ENCODE results near the gene ZNF438.

ZNF438 gene

GRCh38 chr10:30830315-30831230 is 201.1 kb downstream of the ZNF438 start:
- DNase-seq (ENCODE audit: low read depth) = no peak
- TF ChIP-seq POLR2A (IDR thresholded peaks at IDR 0.05; ENCODE audit: extremely low read depth, insufficient read length) (no peak), MYC (IDR thresholded peaks at IDR 0.05; ENCODE audit: low read depth, low read length) (no peak), MAX (IDR thresholded peaks at IDR 0.05; ENCODE audit: low read depth, low read length) (no peak), CTCF (IDR thresholded peaks at IDR 0.05; ENCODE audit: low read depth, low read length) (no peak)
- H3K4me3 ChIP-seq (ENCODE audit: low read depth, low read length) = no peak overlapping the region

- no peak overlapping the region for H3K4me3 ChIP-seq (ENCODE audit: low read depth, low read length)
- TF ChIP-seq CTCF (IDR thresholded peaks at IDR 0.05; ENCODE audit: low read depth, low read length) (no peak), MYC (IDR thresholded peaks at IDR 0.05; ENCODE audit: low read depth, low read length) (no peak), POLR2A (IDR thresholded peaks at IDR 0.05; ENCODE audit: extremely low read depth, insufficient read length) (no peak), MAX (IDR thresholded peaks at IDR 0.05; ENCODE audit: low read depth, low read length) (no peak)
- no peak for DNase-seq (ENCODE audit: low read depth)
Measured at GRCh38 chr10:30829901-30830300, 201.8 kb downstream of the ZNF438 start.

- TF ChIP-seq MYC (IDR thresholded peaks at IDR 0.05; ENCODE audit: low read depth, low read length) (no peak), MAX (IDR thresholded peaks at IDR 0.05; ENCODE audit: low read depth, low read length) (no peak), CTCF (IDR thresholded peaks at IDR 0.05; ENCODE audit: low read depth, low read length) (no peak), POLR2A (IDR thresholded peaks at IDR 0.05; ENCODE audit: extremely low read depth, insufficient read length) (no peak)
- H3K4me3 ChIP-seq (ENCODE audit: low read depth, low read length) = no peak overlapping the region
- no peak for DNase-seq (ENCODE audit: low read depth)
Measured at GRCh38 chr10:30828680-30829079, 203.0 kb downstream of the ZNF438 start.

- H3K4me3 ChIP-seq (ENCODE audit: low read depth, low read length) = no peak overlapping the region
- TF ChIP-seq MAX (IDR thresholded peaks at IDR 0.05; ENCODE audit: low read depth, low read length) = no peak
- no peak for DNase-seq (ENCODE audit: low read depth)
Measured at GRCh38 chr10:30828164-30828563, 203.5 kb downstream of the ZNF438 start.

- no peak for DNase-seq (ENCODE audit: low read depth)
- H3K4me3 ChIP-seq (ENCODE audit: low read depth, low read length) = no peak overlapping the region
- TF ChIP-seq CTCF (IDR thresholded peaks at IDR 0.05; ENCODE audit: low read depth, low read length) (no peak), POLR2A (IDR thresholded peaks at IDR 0.05; ENCODE audit: extremely low read depth, insufficient read length) (no peak), MAX (IDR thresholded peaks at IDR 0.05; ENCODE audit: low read depth, low read length) (no peak), MYC (IDR thresholded peaks at IDR 0.05; ENCODE audit: low read depth, low read length) (no peak)
Measured at GRCh38 chr10:30827531-30828120, 204.0 kb downstream of the ZNF438 start.

- no peak overlapping the region for H3K4me3 ChIP-seq (ENCODE audit: low read depth, low read length)
- TF ChIP-seq CTCF (IDR thresholded peaks at IDR 0.05; ENCODE audit: low read depth, low read length) = no peak
- no peak for TF ChIP-seq MAX (IDR thresholded peaks at IDR 0.05; ENCODE audit: low read depth, low read length)
- TF ChIP-seq POLR2A (IDR thresholded peaks at IDR 0.05; ENCODE audit: extremely low read depth, insufficient read length) = no peak
- no peak for TF ChIP-seq MYC (IDR thresholded peaks at IDR 0.05; ENCODE audit: low read depth, low read length)
- DNase-seq (ENCODE audit: low read depth) = no peak
Measured at GRCh38 chr10:30826679-30827078, 205.0 kb downstream of the ZNF438 start.

All from NB4 (cell line).